SW 1271 (cell line): ENCODE measurements around the gene CD7.

Experiments
- DNase-seq, 2 experiments: peaks; one replicate each; lab custom pipeline; 2025; lab: John Stamatoyannopoulos, UW

CD7 gene

DNA sequence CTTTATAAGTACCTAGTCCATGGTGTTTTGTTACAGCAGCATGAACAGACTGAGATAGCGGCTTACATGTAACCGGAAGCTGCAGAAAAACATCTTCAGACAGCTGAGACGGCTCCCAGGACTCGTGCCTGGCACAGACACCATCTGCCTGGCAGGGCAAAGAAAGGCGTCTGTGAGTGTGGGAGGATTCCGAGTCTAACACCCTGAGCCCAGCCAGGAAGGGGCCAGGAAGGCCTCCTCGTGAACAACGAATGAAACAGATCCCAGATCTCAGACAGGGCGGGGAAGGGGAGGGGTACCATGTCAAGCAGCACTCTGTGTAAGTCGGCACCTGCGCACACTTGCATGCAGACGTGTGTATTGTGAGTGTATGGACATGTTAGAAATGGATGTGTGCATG lies 39.6 kb downstream of the CD7 start:
- DNase-seq, result no peak

DNA sequence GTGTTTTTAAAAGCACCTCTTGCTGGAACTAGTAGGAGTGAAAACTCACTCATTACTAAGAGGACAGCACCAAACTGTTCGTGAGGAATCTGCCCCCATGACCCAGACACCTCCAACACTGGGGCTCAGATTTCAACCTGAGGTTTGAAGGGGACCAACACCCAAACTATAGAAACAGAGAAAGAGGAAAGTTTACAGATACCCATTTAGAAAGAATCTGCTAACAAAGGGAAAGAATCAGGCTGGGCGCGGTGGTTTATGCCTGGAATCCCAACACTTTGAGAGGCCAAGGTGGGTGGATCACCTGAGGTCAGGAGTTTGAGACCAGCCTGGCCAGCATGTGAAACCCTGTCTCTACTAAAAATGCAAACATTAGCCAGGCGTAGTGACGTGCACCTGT lies 40.5 kb downstream of the CD7 start:
- no peak for DNase-seq

- DNase-seq, result no peak
Measured at GRCh38 chr17:82275326-82275725, 42.1 kb downstream of the CD7 start.

DNA sequence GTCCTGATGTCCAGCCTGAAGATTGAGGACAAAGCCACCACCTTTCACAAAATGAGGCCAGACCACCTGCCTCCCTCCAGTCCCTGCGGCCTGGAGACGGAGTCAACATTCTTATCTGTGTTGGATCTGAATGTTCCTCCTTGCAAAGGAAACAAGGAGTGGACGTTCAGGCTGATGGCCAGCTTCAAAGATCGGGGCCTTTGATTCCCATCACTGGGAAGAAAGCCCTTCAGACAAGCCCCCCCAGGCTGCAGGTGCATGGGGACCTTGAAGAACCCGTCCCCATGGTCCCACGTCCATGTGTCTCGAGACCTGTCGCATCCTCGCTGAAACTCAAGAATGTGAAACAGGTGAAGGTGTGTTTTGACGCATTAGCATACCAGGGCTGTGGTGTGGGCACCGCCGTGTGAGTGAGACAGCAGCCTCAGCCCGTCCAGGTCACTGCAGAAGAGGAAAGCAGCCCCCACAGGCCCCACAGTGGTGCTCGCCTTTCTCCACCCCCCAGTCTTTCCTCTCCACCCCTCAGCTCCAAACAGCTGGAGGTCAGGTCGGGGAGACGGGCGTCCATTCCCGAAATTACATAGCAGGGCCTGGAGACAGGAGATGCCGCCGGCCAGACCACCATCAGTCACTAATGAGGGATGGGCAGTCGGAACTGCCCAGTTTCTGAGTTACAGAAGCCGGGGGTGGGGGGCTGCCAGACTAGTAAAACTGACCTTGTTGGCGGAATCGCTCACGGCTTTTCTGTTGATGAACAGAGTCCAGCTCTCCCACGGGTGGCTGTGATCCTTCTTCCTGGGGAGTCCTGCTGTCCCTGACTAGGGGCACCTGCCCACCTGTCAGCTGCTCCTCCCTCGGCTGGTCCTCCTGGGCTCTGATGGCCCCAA lies 43.0 kb downstream of the CD7 start:
- DNase-seq, result no peak

DNA sequence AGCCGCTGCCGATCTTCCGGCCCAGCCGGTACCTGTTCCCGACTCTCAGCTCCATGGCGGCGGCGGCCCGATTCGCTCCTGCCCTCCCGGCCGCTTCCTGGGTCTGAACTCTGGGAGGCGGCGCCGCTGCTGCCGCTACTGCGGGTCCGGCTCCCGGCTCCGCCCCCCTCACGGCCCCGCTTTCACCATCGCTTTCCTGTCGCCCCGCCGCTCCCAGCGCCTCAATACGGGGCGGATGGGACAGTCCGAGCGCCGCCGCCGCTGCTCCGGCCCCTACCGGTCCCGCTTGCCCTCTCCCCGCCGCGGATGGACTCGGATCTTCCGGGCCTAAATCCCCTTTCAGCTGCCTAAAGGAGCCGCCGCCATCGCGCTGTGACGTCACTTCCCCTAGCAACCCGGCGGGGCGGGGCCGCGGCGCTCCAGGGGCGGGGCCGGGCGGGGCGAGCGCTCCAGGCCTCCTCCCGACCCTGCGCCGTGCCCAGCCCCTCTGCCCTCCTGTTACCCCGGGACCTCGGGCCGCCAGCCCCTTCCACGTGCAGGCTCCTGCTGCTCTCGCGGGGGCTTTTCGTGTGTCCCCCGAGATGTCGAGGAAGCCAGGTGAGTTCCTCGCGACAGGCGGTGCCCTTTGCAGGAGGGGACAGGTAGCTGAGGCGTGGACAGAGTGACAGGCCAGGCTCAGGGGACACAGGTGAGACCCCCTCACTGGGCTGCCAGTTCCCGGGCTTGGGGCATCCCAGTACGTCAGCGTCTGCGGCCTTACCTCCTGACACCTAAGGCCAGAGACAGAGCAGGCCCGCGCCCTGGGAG lies 43.9 kb downstream of the CD7 start, which contains the start of gene CSNK1D:
TSS of gene CSNK1D (minus strand) at position 374 of the 807 bp plus-strand sequence. CDS start at position 55, 319 bp downstream.
- peak; percentile 21 to 78 for DNase-seq

DNA sequence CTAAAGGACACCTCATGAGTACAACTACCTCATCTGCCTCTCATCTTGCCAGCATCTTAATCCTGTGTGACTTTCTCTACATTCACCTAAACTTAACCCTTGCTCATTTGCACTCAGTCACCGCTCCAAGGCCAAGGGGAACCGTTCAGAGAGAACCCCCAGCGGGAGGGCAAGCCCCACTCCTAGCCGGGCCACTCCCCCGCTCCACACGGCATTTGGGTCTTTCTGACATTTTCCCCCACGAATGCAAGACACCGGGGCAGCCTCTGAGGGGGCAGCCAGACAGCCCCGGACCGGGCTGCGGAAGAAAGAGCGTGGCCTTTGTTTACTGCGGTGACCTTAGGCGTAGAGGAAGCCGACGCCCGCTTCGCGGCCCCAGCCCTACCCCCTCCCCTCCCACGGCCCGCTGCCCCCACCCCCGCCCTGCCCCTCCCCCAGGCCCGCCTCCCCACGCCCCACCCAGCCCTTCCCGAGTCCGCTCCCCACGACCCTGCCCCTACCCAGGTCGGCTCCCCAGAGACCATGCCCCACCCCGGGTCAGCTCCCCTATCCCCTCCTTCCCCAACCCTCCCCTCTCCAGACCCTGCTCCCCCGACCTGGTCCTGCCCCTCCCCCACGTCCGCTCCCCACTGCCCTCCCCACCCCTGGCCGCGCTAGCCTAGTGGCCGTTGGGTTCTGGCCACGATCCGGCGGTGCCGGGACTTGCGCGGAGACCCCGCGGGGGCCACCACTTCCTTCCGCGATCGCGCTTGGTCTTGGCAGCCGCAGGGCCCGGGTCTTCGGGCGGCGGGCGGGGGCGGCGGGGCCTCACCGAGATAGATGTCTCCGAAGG lies 44.7 kb downstream of the CD7 start:
- DNase-seq, result peak in 1 of 2 experiments; percentile 25

GRCh38 chr17:82271401-82271800 lies 46.0 kb downstream of the CD7 start:
- no peak for DNase-seq

DNA sequence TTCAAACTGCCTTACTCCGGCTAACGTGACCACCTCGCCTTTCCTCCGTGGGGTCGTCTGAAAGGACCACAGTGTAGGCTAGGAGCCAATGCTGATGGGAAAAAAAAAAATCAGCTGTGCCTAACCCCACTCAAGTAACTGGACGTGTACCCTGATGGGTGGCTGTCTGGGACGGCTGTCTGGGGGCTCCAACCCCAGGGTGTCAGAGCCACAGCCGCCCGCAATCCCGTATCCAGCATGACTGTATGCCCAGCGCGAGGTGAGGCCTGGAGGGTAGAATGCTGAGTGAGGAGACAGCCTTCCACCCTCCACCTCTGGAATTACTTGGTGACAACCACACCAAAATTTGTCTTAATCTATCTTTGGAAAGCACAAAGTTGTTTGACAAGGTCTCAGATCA lies 46.8 kb downstream of the CD7 start:
- DNase-seq, result no peak

- DNase-seq, result no peak
Measured at GRCh38 chr17:82269882-82270500, 47.4 kb downstream of the CD7 start.

DNA sequence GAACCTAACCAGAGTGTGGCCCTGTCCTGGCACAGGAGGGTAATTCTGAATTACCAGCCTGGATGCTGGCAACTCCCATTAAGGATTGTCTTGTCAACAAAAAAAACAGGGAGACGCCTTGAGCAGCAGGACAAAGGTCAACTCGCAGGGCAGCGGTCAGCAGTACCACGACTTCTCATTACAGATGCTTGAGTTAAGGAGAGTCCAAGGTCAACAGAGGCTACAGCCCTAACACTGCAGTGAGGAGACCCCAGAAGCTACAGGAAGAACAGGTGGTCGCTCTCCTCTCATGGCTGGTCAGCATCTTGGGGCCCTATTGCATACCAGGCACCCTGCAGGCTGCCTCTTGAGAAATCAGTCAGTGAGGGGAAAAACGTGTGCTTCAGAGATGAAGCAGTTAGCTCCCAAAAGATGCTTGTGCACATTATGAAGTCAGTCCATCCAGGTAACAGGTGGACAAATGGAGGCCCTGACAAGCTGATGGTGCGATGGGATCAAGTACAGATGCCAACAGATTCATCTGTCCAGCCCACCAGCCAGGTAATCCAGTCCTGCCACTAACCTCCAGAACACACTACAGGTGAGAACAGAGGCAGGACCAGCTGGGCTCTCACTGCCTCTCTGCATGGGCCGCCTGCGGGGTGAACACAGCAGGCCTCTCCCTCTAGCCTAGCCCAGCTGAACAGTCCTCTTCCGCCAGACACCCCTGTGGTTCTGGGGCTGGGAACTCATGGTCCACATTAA lies 48.1 kb downstream of the CD7 start:
- no peak for DNase-seq

DNA sequence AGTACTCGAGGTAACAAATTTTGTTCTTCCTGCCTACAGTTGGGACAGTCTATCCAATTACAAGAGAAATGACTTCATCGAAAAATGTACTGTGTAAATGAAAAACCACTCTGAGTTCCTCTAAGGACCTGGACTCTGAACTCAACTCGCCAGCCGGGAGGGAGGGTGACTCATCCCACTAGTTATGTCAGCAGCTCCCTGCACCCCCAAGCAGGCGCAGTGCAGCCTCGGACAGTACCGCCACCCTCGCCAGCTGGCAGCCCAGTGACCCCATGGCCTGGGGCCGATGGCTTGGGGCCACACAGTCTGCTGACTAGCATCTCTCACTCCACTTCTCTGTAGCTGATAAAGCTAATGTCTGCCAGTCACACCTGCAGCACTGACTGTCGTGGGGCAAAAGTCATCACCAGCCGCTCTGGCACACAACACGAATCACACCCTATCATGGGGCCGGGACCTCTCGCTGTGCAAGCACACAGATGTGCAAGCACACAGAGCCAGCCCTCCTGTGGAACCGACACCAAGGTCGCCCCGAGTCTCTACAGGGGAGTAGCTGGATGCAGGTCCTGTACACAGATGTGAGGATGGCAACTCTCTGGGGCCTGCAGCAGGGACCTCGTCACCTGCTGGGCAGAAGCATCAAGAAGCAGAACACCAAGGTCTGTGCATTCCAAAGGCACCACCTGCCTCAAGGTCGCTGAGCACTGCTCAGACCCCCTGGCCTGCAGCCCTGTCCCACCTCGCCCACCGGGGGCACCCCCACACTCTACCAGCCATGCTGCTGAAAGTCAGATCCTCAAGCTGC lies 49.6 kb downstream of the CD7 start:
- peak; percentile 27 to 79 for DNase-seq

- no peak for DNase-seq
Measured at GRCh38 chr17:82266142-82266541, 51.3 kb downstream of the CD7 start.
